Vagina (tissue), 2 donors: Measurements from ENCODE around the gene FBH1.
A peak's percentile ranks its signal among the peaks of the same experiment; 100 is the strongest.

Experiments used
- CTCF ChIP-seq, 3 experiments: fragments of 450-650 bp in 2 of 3; fragments of 200-600 bp in 1 of 3; sonication (generic) in 1 of 3; IDR thresholded peaks; one replicate each; pipeline ENCODE4 v1.5.1; 2017 to 2019; ENCODE audit warnings: antibody characterized with exemption in 3 of 3, mild to moderate bottlenecking in 2 of 3, moderate library complexity in 2 of 3
- POLR2AphosphoS5 ChIP-seq, 2 donors: sonication (generic); formaldehyde crosslinking; IDR thresholded peaks; one replicate each; pipeline ENCODE4 v1.9.0; 2017; ENCODE audit warnings: antibody characterized with exemption in 2 of 2, mild to moderate bottlenecking in 2 of 2, low read depth in 1 of 2; ENCODE audit not compliant: insufficient read depth in 1 of 2

- TF ChIP-seq CTCF (IDR thresholded peaks at IDR 0.05) (no peak), POLR2AphosphoS5 (IDR thresholded peaks at IDR 0.05; ENCODE audit: insufficient read depth in 1 of 2, low read depth in 1 of 2) (peak in 1 of 2 donors; percentile 41)
Observed at GRCh38 chr10:5976512-5977470, 86.7 kb downstream of the FBH1 start.
